Hematopoietic multipotent progenitor cell treated with erythropoietin and hydrocortisone succinate and interleukin-3 and kit ligand, for 15 days (in vitro differentiated cells): Measurements from ENCODE around the gene RBP5.
A peak's percentile ranks its signal among the peaks of the same experiment; 100 is the strongest.
"Not testable (repeated sequence)": the region's sequence is repeated elsewhere in the genome, so short reads cannot be mapped to it uniquely, and the experiment has no call there.

ENCODE experiments used
- DNase-seq: peaks from one replicate; pipeline ENCODE4 v3.0.0-alpha.2; 2015; ENCODE audit warnings: low spot score

The RBP5 gene

DNA sequence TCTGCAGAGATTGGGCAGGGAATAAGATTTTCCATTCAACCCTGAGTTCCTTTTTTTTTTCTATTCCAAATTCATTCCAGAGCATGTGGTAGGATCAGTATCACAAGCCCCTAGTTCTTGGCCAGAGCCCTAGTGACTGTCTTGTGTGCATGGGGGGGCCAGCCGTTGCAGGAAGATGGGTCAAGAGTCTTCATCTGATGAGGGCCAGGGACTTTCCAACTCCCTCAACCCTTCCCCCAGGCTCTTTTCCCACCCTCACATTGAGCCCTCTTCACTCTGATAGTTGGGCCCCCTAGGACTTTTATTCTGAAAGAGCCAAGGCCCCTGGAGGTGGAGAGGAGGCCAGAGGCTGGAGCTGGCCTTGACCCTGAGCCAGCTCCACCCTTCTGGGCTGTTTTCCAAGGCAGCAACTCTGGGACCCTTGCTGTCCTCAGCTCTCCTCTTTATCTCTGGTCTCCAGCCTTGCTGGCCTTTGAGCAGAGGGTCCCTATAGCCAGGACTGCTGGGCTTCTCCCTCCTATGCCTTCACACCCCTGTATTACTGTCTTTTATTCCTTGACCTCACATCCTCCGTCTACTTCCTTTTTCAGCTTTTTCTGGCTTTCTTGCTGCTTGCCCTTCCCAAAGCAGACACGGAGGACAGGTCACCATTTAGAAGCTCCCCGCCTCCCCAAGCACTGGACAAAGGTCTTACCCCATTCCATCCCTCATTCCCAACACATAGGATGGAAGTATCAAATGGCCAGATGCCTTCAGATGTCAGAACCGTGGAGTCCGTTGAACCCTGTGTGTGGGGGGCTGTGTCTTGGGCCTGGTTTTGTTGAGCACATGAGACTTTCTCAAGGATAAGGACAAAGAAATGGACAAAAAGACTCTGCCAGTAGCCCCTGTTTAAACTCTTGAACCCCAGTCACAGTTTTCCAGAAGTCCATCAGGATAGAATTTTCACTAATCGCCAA, 5.6 kb downstream of the RBP5 start:
- peak; percentile 33 for DNase-seq

DNA sequence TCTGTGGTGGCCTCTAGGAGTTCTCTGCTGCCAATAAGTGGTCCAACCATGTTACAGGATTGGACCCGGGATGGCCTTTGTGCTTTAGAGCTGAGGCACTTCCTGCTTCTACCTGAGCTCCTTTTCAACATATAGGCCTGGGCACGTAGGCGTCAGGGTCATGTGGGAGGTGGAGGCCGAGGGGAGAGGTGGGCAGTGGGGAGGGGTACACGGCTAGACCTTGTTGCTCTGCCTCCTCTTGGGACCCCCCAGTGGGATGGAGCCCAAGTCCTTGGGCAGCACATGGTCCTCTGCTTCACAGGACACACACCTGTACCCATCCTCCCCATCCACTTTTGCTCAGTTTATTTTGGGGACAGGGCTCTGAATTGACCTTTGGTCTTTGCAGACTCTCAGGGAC, 7.4 kb downstream of the RBP5 start:
- DNase-seq, result no peak

DNA sequence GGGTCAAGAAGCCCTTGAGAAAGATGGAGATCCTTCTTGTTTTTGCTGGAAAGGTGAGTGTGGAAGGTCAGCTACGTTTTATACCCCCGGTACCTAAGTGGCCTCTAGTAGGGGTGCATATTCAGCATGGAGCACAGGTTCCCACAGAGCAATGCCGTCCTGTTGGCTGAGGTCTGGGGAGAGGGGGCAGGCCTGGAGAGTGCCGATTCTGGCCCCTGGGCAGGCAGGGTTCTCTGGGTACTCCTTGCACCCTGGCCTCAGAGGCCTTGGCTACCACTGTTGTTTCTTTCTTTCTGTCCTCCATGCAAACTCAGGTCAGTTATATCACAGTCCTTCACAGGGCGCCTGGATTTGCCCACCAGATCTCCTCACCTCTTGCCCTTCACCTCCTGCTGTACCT, 8.5 kb downstream of the RBP5 start:
- DNase-seq, result no peak

DNA sequence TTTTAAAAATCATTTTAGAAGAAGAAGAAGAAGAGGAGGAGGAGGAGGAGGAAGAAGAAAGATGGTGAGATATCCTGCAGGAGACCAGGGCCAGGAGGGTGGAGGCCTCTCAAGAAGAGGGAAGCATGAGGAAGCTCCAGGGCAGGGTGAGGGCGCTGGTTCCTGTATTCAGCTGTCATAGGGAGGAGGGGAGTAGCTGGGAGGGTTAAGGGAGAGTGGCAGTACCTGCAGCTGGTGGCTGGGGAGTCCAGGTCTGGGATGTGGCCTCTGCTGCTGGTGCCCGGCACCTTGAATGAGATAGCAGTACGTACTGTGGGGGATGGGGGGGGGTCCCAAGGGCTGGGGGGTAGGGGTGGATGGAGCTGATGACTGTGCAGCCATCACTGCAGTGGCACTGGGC, 9.8 kb downstream of the RBP5 start:
- no peak for DNase-seq

DNA sequence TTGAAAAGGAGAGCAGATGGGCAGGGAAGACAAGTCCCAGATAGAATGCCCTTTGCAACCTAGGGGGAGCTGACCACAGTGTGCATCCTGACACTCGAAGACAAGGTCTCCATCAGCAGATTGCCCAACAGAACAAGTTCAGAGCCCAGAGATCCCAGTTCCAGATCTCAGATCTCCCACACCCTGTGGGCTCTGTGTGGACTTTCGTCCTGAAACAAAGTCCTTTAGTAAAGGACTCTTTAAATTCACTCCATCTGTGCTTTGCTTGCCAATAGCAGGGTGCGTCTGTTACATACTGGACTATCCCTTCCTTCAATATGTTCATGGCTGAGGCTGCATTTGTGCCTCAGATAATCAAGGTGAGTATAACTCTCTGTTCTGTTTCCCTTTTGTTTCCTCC, 11.0 kb downstream of the RBP5 start:
- DNase-seq, result no peak

DNA sequence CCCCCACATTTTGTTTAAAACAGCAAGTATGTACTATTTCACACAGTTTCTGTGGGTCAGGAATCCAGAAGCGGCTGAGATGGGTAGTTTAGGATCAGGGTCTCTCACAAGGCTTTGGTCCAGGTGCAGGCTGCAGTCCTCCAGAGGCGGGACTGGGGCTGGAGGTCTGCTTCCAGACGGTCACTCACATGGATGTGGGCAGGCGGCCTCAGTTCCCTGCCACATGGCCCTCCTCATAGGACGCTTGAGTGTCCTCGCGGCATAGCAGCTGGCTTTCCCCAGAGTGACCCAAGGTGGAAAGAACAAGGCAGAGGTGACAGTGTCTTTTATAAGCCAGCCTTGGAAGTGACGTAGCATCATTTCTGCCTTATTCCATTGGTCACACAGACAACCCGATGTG, 11.8 kb downstream of the RBP5 start:
- no peak for DNase-seq

DNA sequence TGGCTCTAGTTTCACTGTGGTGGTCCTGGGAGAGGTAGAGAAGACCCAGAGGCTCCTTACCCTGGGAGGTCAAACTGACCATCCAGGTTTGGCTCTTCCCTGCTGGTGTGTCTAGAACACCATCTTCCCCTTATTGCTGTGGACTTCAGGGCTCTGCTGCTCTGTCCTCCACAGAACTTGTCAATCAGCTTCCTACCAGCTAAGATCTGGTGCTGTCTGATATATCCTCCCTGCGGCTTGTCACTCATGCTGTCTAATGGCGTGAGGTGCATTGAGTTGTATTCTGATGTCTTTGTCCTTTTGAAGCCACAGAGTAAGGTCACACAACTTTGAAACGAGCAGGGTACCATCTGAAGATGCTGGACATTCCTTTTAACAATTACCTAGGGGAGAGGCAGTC, 12.5 kb downstream of the RBP5 start:
- no peak for DNase-seq

DNA sequence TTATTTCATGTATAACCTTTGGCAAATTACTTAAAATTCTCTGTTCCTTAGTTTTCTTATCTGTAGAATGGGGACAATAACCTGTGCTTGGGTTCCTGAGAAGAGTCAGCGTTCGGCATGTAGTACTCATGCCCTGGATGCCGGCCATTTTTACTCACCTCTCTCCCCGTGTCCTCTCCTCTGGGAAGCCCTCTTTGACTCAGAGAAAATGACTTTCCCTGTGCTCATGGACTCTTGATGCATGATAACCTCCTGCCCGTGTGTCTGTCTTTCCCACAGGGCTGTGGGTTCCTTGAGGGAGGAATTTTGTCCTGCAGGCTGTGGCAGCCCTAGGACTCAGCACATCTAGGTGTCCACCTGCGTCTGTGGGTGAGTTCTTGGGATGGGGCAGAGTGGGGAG, 13.8 kb downstream of the RBP5 start:
- DNase-seq, result no peak

DNA sequence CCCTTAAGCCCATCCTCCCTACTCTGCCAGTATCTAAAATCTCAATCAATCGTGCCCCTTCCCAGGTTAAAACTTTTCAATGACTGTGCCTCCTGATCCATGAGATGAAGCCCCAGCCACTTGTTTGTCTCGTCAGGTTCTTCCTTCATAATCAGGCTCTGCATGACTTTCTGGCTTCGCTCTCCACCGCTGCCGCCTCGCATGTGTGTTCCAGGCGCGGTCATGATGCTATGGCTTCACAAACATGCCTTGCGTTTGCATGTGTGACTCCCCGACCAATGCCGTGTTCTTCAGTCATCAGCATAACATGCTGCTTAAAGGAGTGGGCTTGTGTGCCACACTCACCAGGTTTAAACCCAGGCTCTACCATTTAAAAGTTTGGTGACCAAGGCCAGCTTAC, 14.7 kb downstream of the RBP5 start:
- DNase-seq, result no peak

DNA sequence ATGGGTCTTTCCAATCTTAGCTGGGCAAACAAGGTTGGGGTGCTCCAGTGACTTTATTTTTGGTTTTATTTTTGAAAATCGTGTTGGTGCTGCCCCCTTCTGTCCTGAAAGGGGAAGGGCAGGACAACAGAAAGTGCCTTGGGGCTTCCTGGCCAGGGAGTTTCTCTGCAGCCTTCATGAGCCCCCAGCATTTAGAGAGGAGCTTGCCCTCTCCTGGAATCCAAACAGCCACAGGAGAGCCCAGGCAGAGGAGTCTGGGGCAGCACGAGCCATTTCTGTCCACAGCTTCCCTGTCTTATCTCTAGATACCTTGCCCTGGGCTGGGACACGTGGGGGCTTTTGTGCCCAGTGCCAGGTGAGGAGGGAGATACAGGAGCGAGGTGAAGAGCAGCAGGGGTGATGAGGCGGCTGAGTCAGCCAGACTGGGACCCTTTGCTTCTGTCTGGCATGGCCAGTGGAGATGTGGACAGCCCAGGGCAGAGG, 15.3 kb downstream of the RBP5 start:
- DNase-seq, result peak; percentile 70

DNA sequence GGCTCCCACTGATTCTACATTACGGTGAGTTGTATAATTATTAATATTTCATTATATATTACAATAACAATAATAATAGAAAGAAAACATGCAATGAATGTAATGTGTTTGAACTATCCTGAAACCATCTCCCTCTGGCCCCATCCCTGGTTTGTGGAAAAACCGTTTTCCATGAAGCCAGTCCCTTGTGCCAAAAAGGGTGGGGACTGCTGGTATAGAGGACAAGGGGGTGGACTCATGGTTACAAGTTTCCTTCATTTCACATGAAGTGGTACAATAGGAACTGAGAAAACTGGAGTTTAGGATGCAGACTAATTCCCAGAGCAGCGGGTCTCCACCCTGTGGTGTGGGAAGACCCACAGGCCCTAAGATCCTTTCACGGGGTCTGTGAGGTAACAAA, 16.6 kb downstream of the RBP5 start:
- no peak for DNase-seq

DNA sequence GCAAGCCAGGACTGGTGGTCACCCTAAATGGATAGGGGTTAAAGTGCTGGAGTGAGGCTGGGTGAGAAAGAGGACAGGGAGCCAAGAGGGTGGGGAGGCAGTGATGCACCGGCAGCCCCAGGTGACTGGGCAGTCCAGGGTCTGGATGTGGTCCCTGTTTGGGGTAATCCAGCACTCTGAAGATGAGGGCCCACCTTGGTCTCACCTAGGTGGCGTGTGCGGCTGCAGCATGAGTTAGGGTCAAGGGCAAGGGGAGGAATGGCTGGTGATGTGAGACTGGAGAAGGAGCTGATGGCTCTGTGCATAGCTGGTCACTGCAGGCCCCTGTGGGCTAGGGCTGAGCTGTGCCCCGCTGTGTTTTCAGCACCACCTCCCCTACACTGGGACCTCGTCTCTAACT, 18.0 kb downstream of the RBP5 start:
- DNase-seq, result no peak

DNA sequence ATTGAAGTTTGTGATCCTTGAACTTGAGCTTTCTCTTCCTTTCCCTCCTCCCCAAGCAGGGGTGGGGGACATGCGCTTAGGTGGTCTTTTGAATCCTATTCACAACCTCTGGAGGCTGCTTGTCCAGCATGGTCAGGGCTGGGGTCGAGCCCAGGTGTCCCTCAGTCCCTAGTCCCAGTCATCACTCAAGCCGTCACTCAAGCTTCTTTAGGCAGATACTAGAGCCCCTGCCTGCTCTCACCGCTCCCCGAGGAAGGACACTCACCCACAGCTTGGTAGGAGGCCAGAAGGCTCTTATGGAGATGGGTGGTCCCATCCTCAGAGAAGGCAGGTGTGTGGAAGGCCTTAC, 19.1 kb downstream of the RBP5 start:
- DNase-seq, result no peak

DNA sequence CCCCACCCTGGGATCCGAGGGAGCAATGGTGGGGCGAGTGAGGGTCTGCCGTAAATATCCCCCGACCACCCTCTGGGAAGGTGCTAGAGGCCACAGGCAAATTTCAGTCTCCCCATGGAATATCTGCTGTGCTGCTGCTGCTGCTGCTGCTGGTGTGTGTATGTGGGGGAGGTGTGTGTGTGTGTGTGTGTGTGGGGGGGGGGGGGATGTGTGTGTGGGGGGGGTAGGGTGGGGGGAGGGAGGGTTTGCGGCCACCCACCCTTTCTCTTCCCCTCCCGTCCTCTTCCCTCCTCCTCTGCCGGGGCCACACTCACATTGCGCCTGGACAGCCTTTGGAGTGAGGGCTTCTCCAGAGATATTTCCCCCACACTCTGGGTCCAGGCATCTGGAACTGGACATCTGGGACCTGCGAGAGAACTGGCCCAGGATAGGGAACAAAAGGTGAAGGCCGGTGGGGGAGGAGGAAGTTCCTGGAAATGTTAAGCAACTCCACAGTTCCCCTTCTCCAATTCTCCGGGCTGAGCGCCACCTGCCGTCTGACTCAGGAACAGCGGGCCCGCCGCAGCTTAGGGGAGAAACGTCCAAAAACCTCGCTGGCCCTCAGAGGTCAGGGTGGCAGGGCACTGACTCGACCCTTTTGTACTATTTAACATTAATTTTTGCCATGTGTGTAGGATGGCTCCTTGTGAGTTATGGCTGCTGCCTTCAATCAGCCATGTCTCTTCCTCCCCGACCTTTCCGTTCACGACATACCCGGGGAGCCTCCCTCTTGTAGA, 19.7 kb downstream of the RBP5 start, which contains the start of gene C1RL:
TSS of gene C1RL (minus strand) at position 419 of the 776 bp plus-strand sequence. CDS start at position 385, 34 bp downstream.
- peak; percentile 80 for DNase-seq

DNA sequence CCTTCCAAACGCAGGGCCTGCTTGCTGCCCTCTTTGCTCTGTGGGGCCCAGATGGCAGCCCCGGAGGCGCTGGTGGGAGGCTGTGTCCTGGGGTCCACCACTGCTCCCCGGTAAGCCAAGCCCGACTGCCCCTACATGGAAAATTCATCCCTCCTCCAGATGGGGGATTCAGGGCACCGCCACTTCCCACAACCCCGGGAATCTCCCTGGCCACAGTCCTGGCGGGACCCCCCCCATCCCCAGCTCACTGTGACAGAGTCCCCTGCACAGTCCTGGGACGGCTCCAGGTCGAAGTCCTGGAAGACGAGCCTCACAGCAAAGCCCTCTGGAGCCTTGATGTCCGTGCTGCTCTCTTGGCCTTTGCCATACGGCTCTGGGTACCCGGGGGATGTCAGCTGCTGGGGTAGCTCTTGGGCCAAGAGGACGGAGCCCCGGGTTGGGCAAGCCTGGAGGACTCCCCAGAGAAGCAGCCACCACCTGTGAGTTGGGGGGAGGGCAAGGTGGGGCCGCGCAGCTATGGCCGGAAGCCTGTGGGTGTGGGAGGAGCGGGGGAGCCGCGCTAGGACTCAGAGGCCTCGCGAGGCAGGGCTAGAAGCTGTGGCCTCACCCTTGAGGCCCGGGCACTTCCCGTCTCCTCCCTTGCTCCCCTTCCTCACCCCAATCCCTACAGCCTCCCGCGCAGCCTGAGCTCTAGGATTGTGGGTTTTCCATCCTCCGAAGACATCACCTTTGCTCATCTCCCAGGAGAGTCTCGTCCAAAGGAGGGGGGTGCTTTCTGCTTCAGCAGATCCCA, 20.5 kb downstream of the RBP5 start:
- DNase-seq, result peak; percentile 43

DNA sequence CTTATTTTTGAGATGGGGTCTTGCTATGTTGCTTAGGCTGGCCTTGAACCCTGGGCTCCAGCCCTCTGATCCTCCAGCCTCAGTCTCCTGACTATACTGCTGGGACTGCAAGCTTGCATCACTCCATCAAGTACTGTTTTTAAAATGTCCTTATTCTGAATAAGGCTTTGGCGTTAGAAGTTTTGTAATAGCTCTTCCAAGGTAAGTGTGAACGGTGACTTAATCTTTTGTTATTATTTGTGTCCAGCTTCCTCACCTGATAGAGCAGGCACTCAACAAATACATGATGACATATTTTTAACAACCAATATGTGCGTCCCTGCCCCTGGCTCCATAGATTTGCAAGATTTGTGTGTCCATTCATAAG, 21.1 kb downstream of the RBP5 start:
- DNase-seq, result no peak

DNA sequence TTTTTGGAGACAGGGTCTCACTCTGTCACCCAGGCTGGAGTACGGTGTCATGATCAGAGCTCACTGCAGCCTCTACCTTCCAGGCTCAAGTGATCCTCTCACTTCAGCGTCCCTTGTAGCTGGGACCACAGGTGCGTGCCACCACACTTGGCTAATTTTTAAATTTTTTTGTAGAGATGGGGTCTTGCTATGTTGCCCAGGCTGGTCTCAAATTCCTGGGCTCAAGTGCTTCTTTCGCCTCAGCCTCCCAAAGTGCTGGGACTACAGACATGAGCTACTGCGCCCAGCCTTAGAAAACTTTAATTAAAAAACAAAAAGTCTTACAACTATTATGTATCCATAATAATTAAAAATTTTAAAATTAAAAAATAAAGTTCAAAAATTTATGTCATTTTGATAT, 21.5 kb downstream of the RBP5 start:
- not testable (repeated sequence) for DNase-seq

DNA sequence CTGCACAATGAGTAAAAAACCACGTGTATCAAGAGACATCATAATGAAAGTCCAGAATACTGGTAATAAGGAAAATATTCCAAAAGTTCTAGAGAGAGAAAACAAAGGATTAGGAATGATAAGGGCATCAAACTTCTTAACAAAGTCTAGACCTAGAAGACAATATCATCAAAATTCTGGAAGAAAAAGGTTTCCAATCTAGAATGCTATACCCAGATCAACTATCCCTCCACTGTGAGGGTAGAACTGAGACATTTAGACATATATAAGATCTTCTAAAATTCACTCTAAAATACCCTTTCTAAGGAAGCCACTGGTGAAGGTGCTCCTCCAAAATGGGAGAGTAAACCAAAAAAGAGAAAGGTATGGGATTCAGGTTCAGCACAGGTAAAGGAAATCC, 22.6 kb downstream of the RBP5 start:
- DNase-seq, result no peak

DNA sequence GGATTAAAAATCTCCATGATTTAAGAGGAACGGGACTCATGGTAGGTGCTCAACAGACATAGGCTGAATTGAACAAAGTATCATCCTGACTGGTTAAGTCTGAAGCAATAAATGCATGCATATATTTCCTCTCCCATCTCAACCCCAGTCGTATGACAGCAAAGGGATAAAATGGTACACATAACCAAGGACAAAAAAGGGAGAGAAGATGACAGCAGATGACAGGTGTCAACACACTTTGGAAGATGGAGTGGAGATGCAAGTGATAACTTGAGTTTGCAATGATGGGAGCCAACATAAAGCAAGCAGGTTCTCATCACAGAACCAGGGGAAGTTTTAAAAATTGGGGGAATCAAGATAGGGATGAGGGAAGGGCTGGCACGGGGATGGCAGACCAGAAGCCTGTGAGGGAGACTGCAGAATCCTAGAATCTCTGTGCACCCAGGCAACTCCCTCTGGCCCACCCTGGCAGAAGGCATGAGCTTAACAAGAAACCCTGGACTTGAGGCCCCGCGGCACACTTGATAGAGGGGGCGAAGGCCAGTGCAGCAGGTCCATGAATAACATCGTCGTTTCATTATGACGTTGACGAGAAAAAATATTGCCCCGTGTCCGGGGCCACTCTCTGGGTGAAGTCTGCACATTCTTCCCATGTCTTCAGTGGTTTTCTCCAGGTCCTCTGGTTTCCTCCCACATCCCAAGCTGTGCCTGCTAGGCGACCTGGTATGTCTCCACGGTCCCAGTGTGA, 24.7 kb downstream of the RBP5 start:
- DNase-seq, result no peak

DNA sequence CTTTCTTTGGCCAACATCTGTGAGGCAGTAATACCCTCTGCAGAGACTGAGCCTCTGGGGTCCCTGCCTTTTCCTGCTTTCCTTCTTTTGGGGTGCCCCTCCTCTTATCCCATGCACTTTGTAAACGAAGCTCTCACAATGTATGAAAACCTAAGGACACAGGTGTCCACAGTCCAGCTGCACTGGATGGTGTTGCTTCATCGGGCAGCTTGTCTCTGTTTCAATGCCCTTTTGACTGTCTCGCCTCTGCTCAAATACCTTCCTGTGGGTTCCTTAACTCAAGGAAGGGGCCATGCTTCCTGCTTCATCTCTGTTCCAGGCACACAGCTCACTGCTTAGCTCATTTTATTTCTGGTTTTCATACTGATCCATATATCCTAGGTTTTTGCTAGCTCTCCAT, 26.1 kb downstream of the RBP5 start:
- DNase-seq, result no peak

DNA sequence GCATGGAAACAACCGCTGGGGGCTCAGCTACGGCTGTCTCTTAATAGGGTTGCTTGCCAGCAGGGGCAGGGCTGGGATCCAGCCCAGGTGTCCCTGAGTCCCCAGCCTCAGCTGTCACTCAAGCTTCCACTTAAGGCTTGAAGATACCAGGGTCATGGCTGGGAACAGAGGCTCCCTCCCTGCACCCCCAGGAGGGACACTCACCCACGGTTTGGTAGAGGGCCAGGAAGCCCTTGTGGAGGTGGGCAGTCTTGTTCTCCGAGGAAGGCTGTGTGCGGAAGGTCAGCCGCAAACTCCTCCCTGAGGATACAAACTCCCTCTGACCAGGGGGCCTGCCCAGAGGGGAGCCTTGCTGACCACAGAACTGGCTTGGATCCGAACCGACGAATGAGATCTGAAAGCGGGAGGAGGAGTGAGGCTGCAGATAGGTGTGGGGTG, 27.0 kb downstream of the RBP5 start:
- DNase-seq, result no peak
